Fibroblast of lung (primary cell): ENCODE data around the gene SUPV3L1. TPM values are rescaled to one million over a fixed set of nuclear protein-coding genes. Genes with fewer than 3 reads are reported as not detected.
"Not testable (repeated sequence)": the region's sequence is repeated elsewhere in the genome, so short reads cannot be mapped to it uniquely, and the experiment has no call there.

Source experiments
- DNase-seq, 2 donors: peaks; one replicate each; pipeline versions ENCODE4 v3.0.0 to v3.0.0-alpha.2; 2010; ENCODE audit warnings: low read depth in 2 of 2
- H2AFZ ChIP-seq: 2 replicates; pipeline ENCODE4 v1.5.1; 2012; ENCODE audit warnings: low read length, control low read depth, inconsistent platforms
- H3K27ac ChIP-seq: 2 replicates; pipeline ENCODE4 v1.5.1; 2011; ENCODE audit warnings: low read length, control low read depth; ENCODE audit not compliant: insufficient read depth
- H3K27me3 ChIP-seq: 2 replicates; pipeline ENCODE4 v1.5.1; 2011; ENCODE audit warnings: mild to moderate bottlenecking, low read length; ENCODE audit not compliant: control insufficient read depth, insufficient read depth
- H3K36me3 ChIP-seq: 2 replicates; pipeline ENCODE4 v1.5.1; 2011; ENCODE audit warnings: low read length; ENCODE audit not compliant: control insufficient read depth, insufficient read depth
- H3K4me1 ChIP-seq: 2 replicates; pipeline ENCODE4 v1.5.1; 2011; ENCODE audit warnings: low read length; ENCODE audit not compliant: control insufficient read depth, insufficient read depth; ENCODE audit errors: extremely low read depth
- H3K4me2 ChIP-seq: 2 replicates; pipeline ENCODE4 v1.5.1; 2011; ENCODE audit warnings: low read length, control low read depth; ENCODE audit not compliant: insufficient read depth; ENCODE audit errors: extremely low read depth
- H3K4me3 ChIP-seq, 4 experiments: fragments of 200-600 bp in 1 of 4; sonication (generic) in 1 of 4; replicated peaks in 1 of 4; 2 replicates each; pipeline ENCODE4 v1.5.1; 2011 to 2016; ENCODE audit warnings: low read length in 4 of 4, low read depth in 3 of 4, mild to moderate bottlenecking in 3 of 4, control low read depth in 2 of 4, inconsistent platforms in 1 of 4, mixed read lengths in 1 of 4; ENCODE audit not compliant: insufficient read depth in 1 of 4; ENCODE audit errors: control extremely low read depth in 1 of 4
- H3K79me2 ChIP-seq: 2 replicates; pipeline ENCODE4 v1.5.1; 2012; ENCODE audit warnings: mild to moderate bottlenecking, low read length, inconsistent platforms; ENCODE audit not compliant: control insufficient read depth, insufficient read depth
- H3K9ac ChIP-seq: 2 replicates; pipeline ENCODE4 v1.5.1; 2011; ENCODE audit warnings: mild to moderate bottlenecking, low read length, control low read depth; ENCODE audit not compliant: insufficient read depth
- H3K9me3 ChIP-seq: 2 replicates; pipeline ENCODE4 v1.5.1; 2012; ENCODE audit warnings: low read depth, low read length; ENCODE audit not compliant: control insufficient read depth, insufficient read depth
- H4K20me1 ChIP-seq: 2 replicates; pipeline ENCODE4 v1.5.1; 2011; ENCODE audit warnings: low read length; ENCODE audit not compliant: control insufficient read depth, insufficient read depth; ENCODE audit errors: extremely low read depth
- EZH2 ChIP-seq: IDR thresholded peaks from 2 replicates; pipeline ENCODE4 v1.5.1; 2012; ENCODE audit warnings: low read length, control low read depth, mild to moderate bottlenecking; ENCODE audit errors: missing control alignments
- polyA plus RNA-seq, 2 donors: library from polyadenylated mRNA; depleted of rRNA in 1 of 2; stranded (reverse) in 1 of 2; unstranded in 1 of 2; fragments of >200 nt; gene quantifications; 2 replicates each; pipeline ENCODE4 v1.2.1, GENCODE V29; 2011 to 2012; ENCODE audit warnings: missing spikeins in 1 of 2
- total RNA-seq: library from RNA; depleted of rRNA; stranded (reverse); fragments of >200 nt; gene quantifications from 2 replicates; pipeline ENCODE4 v1.2.1, GENCODE V29; 2014
- TF ChIP-seq, protein P1 (sequence below), 2 donors: IDR thresholded peaks in 1 of 2; conservative IDR thresholded peaks in 1 of 2; 1 replicate in 1 of 2; 2 replicates in 1 of 2; pipeline ENCODE4 v1.5.1; 2011 to 2012; ENCODE audit warnings: low read length in 2 of 2, control low read depth in 1 of 2, inconsistent platforms in 1 of 2, low read depth in 1 of 2, mild to moderate bottlenecking in 1 of 2

Gene SUPV3L1
- total and polyA plus RNA-seq, 2 donors (not counting 1 experiment from before 2014, with no cell fraction given) = 31.8 to 49.5 TPM

DNA sequence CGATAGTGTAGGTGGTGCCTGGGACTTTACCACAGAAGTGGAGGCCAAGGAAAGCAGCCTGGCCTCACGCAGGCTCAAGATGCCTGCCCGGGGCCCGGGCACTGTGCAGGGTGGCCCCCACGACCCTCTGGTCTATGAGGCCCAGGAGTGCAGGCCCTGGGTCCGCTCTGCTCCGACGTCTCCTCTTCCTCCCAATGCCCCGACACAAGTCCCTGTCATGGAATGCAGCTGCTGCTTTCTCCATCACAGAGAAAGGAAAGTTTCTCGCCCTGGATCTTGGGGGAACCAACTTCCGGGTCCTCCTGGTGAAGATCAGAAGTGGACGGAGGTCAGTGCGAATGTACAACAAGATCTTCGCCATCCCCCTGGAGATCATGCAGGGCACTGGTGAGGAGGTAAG, 70.0 kb downstream of the SUPV3L1 start:
- TF ChIP-seq, protein P1, sequence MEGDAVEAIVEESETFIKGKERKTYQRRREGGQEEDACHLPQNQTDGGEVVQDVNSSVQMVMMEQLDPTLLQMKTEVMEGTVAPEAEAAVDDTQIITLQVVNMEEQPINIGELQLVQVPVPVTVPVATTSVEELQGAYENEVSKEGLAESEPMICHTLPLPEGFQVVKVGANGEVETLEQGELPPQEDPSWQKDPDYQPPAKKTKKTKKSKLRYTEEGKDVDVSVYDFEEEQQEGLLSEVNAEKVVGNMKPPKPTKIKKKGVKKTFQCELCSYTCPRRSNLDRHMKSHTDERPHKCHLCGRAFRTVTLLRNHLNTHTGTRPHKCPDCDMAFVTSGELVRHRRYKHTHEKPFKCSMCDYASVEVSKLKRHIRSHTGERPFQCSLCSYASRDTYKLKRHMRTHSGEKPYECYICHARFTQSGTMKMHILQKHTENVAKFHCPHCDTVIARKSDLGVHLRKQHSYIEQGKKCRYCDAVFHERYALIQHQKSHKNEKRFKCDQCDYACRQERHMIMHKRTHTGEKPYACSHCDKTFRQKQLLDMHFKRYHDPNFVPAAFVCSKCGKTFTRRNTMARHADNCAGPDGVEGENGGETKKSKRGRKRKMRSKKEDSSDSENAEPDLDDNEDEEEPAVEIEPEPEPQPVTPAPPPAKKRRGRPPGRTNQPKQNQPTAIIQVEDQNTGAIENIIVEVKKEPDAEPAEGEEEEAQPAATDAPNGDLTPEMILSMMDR (conservative IDR thresholded peaks at IDR 0.05 in 1 of 2, IDR thresholded peaks at IDR 0.05 in 1 of 2; ENCODE audit: low read depth in 1 of 2, low read length in 2 of 2) = no peak
- no peak for TF ChIP-seq EZH2
- Histone ChIP-seq H3K79me2 (no peaks in the 10 kb centered on the region), H3K27ac (no peak overlapping the region), H2AFZ (no peak overlapping the region), H3K9ac (no peak overlapping the region), H3K4me2 (no peak overlapping the region), H3K4me3 (no peak overlapping the region), H3K4me1 (no peaks in the 10 kb centered on the region), H3K36me3 (no peaks in the 10 kb centered on the region), H3K9me3 (no peaks in the 10 kb centered on the region), H3K27me3 (peaks cover under 1% of the 10 kb centered on the region), H4K20me1 (no peaks in the 10 kb centered on the region)
- no peak for DNase-seq

DNA sequence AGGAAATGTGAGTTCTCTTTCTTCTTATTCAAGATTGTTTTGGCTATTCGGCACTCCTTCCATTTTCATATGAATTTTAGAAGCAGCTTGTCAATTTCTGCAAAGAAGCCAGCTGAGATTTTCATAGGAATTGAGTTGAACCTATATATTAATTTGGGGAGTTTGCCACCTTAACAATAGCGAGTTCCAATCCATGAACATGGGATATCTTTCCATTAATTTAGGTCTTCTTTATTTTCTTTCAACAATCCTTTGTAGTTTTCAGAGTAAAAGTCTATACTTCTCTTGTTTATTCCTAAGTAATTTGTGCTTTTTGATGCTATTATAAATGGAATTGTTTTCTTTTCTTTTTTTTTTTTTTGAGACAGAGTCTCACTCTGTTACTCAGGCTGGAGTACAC, 71.4 kb downstream of the SUPV3L1 start:
- H4K20me1 ChIP-seq, H3K27ac ChIP-seq, H3K27me3 ChIP-seq, DNase-seq, H3K9me3 ChIP-seq, H3K9ac ChIP-seq, H3K36me3 ChIP-seq, H3K4me2 ChIP-seq, H3K79me2 ChIP-seq, H3K4me1 ChIP-seq, H2AFZ ChIP-seq, H3K4me3 ChIP-seq: not testable (repeated sequence)

DNA sequence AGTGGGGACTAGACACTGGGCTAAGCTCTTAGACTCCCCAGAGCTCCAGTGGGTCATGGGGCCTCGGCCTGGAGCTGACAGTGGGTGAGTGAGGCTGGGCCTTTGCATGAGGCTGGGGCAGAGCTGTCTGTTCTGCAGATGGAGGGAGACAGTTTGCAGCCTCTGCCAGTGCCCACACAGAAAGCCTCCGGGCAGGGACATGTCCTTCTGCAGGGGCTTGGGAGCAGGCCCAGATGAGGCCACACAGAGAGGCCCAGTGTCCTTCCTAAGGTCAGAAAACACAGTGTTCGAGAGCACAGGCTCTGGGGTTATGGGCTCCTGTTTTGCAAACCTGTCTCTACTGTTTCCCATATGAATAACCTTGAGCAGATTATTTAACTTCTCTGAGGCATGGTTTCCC, 73.1 kb downstream of the SUPV3L1 start:
- no peak overlapping the region for H3K9ac ChIP-seq
- H3K36me3 ChIP-seq = no peaks in the 10 kb centered on the region
- H3K4me1 ChIP-seq = no peaks in the 10 kb centered on the region
- H4K20me1 ChIP-seq = no peaks in the 10 kb centered on the region
- H3K27ac ChIP-seq = no peak overlapping the region
- no peak for TF ChIP-seq EZH2
- TF ChIP-seq, protein P1 (conservative IDR thresholded peaks at IDR 0.05 in 1 of 2, IDR thresholded peaks at IDR 0.05 in 1 of 2; ENCODE audit: low read depth in 1 of 2, low read length in 2 of 2) = no peak
- H3K4me2 ChIP-seq = no peak overlapping the region
- no peaks in the 10 kb centered on the region for H3K79me2 ChIP-seq
- H3K4me3 ChIP-seq = no peak overlapping the region
- no peaks in the 10 kb centered on the region for H3K9me3 ChIP-seq
- no peak overlapping the region for H2AFZ ChIP-seq
- peaks cover 2% of the 10 kb centered on the region for H3K27me3 ChIP-seq
- DNase-seq = no peak

DNA sequence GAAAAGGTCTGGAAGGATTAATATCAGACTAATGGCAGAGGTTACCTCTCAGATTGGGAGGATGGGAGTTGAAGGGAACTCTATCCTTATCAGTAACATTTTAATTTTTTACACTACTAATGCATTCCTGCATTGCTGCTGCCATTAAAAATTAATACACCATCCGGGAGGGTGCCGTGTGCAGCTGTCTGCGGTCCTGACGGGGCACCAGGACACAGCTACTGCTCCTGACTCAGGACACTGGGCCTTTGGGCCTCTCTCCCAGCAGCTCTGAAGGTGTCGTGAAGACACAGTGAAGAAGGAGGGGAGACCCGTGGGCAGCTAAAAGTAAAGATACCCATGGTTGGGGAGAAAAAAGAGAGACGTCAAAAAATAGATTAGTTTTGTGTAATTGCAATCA, 74.8 kb downstream of the SUPV3L1 start:
- Histone ChIP-seq H3K4me1 (no peaks in the 10 kb centered on the region), H3K9me3 (no peaks in the 10 kb centered on the region), H3K4me3 (no peak overlapping the region), H3K27me3 (peaks cover 2% of the 10 kb centered on the region), H3K27ac (no peak overlapping the region), H3K9ac (no peak overlapping the region), H2AFZ (no peak overlapping the region), H3K79me2 (no peaks in the 10 kb centered on the region), H3K36me3 (no peaks in the 10 kb centered on the region), H3K4me2 (no peak overlapping the region), H4K20me1 (no peaks in the 10 kb centered on the region)
- no peak for DNase-seq
- TF ChIP-seq EZH2 = no peak
- TF ChIP-seq, protein P1 (conservative IDR thresholded peaks at IDR 0.05 in 1 of 2, IDR thresholded peaks at IDR 0.05 in 1 of 2; ENCODE audit: low read depth in 1 of 2, low read length in 2 of 2) = no peak
